PC-3 (cell line): ENCODE measurements around the gene SHLD1. TPM values are rescaled to one million over a fixed set of nuclear protein-coding genes. Genes with fewer than 3 reads are reported as not detected.

Experiments used
- ATAC-seq: fragments of 200-7000 bp; cut with Tn5 transposase; 2 replicates; pipeline ENCODE4 v1.9.1; 2020; ENCODE audit warnings: mild to moderate bottlenecking, moderate library complexity
- BruUV-seq: library from RNA; stranded (reverse); fragments of 400-500 nt; replicated peaks from 2 replicates; lab custom pipeline; 2021; lab: Mats Ljungman, UMichigan
- CTCF ChIA-PET: fragments of 300-600 bp; sonication (Branson Sonifier 250); formaldehyde crosslinking; loops from one replicate; lab custom pipeline; 2022; ENCODE audit warnings: antibody characterized with exemption; lab: Charles Lee
- POLR2A ChIA-PET: fragments of 300-600 bp; sonication (Branson Sonifier 250); formaldehyde crosslinking; loops from one replicate; lab custom pipeline; 2022; ENCODE audit warnings: antibody characterized with exemption; ENCODE audit not compliant: unreplicated experiment; lab: Charles Lee
- DNase-seq: peaks from one replicate; pipeline ENCODE4 v3.0.0-alpha.2; 2015
- H2AFZ ChIP-seq: fragments of 300-600 bp; sonication (generic); 2 replicates; pipeline ENCODE4 v1.6.0; 2016; ENCODE audit warnings: antibody characterized with exemption, low read length
- H3F3A ChIP-seq: fragments of 300-600 bp; sonication (generic); one replicate; pipeline ENCODE4 v1.6.0; 2017; ENCODE audit warnings: antibody characterized with exemption, low read length, control low read depth, mild to moderate bottlenecking; ENCODE audit not compliant: unreplicated experiment
- H3K27ac ChIP-seq: fragments of 300-600 bp; sonication (generic); 2 replicates; pipeline ENCODE4 v1.5.1; 2016; ENCODE audit warnings: mild to moderate bottlenecking, low read length
- H3K27me3 ChIP-seq: fragments of 300-600 bp; sonication (generic); 2 replicates; pipeline ENCODE4 v1.6.1; 2016; ENCODE audit warnings: low read length, mixed read lengths
- H3K36me3 ChIP-seq: fragments of 300-600 bp; sonication (generic); 2 replicates; pipeline ENCODE4 v1.6.1; 2016; ENCODE audit warnings: low read depth, mixed run types, low read length, mixed read lengths
- H3K4me1 ChIP-seq: fragments of 300-600 bp; sonication (generic); 2 replicates; pipeline ENCODE4 v1.5.1; 2016; ENCODE audit warnings: low read length; ENCODE audit not compliant: insufficient read depth
- H3K4me2 ChIP-seq: fragments of 300-600 bp; sonication (generic); 2 replicates; pipeline ENCODE4 v1.6.0; 2016; ENCODE audit warnings: low read length
- H3K4me3 ChIP-seq: fragments of 300-600 bp; sonication (generic); 2 replicates; pipeline ENCODE4 v1.5.1; 2016; ENCODE audit warnings: mild to moderate bottlenecking, low read length, mixed read lengths
- H3K79me2 ChIP-seq: fragments of 300-600 bp; sonication (generic); 2 replicates; pipeline ENCODE4 v1.6.1; 2017; ENCODE audit warnings: low read length, mixed read lengths
- H3K9ac ChIP-seq: fragments of 300-600 bp; sonication (generic); 2 replicates; pipeline ENCODE4 v1.6.0; 2016; ENCODE audit warnings: mild to moderate bottlenecking, low read length
- H3K9me2 ChIP-seq: fragments of 300-600 bp; sonication (generic); replicated peaks from 2 replicates; pipeline ENCODE4 v1.6.1; 2016; ENCODE audit warnings: mixed run types, low read length, mixed read lengths
- H3K9me3 ChIP-seq: fragments of 300-600 bp; sonication (generic); 2 replicates; pipeline ENCODE4 v1.6.1; 2016; ENCODE audit warnings: low read length, mixed read lengths
- H4K20me1 ChIP-seq: fragments of 300-600 bp; sonication (generic); 2 replicates; pipeline ENCODE4 v1.6.1; 2016; ENCODE audit warnings: low read length, mixed read lengths
- EZH2 ChIP-seq: fragments of 300-600 bp; sonication (generic); IDR thresholded peaks from one replicate; pipeline ENCODE4 v1.6.1; 2017; ENCODE audit warnings: antibody characterized with exemption, mild to moderate bottlenecking, low read length; ENCODE audit not compliant: unreplicated experiment
- EZH2phosphoT487 ChIP-seq: fragments of 300-600 bp; sonication (generic); IDR thresholded peaks from 2 replicates; pipeline ENCODE4 v1.6.1; 2018; ENCODE audit warnings: mild to moderate bottlenecking, antibody characterized with exemption, low read length, borderline replicate concordance
- intact Hi-C: fragments of 100-400 bp; cut with micrococcal nuclease; formaldehyde crosslinking; loops from 2 replicates; pipeline ENCODE4 v1.9.0; 2023
- total RNA-seq: library from RNA; depleted of rRNA; stranded (reverse); fragments of >200 nt; gene quantifications from 2 replicates; pipeline ENCODE4 v1.2.3, GENCODE V29; 2014
- TF ChIP-seq, protein P1 (sequence below): fragments of 300-600 bp; sonication (generic); conservative IDR thresholded peaks from 2 replicates; pipeline ENCODE4 v1.5.1; 2017; ENCODE audit warnings: antibody characterized with exemption, low read depth, mild to moderate bottlenecking, low read length

The SHLD1 gene
- total RNA-seq, 1 experiment from 2014 or later: 3.4 TPM

DNA sequence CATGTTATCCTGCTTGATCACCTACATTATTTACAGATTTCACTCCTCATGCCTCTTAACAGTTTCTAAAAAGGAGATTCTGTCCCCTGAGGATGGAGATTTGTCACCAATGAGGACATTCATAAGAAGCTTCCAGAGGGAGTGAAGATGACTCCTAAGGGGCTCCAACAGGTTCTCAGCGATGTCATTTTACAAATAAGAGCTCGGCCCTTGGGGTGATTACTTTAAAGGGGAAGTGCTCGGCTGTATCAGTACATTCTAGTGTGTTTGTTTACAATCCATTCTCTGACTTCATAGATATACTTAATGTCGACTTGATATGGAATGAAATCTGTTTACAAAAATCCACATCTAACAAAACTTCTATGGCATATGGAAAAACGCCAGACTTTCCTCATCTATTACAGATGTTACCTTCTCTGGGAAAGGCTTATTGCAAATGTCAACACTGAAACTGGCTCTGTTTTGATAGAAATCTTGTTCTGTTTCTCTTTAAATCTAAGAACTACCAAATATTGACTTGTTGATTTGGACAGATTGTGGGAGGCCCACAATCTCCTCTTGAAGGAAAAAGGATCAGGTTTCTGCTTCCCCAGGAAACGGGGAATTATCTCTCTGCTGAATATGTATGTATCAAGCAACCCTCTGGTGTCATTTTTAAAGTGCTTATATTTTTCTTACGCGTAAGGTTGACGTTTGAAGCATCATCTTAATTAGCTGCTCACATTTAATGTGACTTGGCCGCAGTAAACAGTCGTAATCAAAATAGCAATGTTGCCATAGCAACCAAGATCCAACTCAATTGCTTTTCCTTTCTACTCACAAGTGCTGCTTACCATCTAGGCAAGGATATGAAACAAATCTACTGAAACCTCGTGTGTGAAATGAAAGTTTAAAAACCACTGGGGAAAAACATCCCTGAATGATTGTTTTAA is 95.7 kb downstream of the SHLD1 start:
- Histone ChIP-seq H3K27me3 (no peaks in the 10 kb centered on the region), H3K4me1 (peaks cover 25% of the 10 kb centered on the region), H3K79me2 (no peaks in the 10 kb centered on the region), H3K27ac (no peak overlapping the region), H3K4me2 (no peak overlapping the region), H2AFZ (no peak overlapping the region), H3K4me3 (no peak overlapping the region), H4K20me1 (0 out of 2 replicates have a peak, but pooled peaks cover 3% of the 10 kb centered on the region), H3K9ac (no peak overlapping the region), H3K9me3 (no peaks in the 10 kb centered on the region), H3K36me3 (no peaks in the 10 kb centered on the region), H3K9me2 (no peaks in the 10 kb centered on the region), H3F3A (no peaks in the 10 kb centered on the region)
- ATAC-seq (no peak), DNase-seq (no peak)
- intact Hi-C loops: no loop called here
- ChIA-PET POLR2A (no interaction called here), CTCF (no interaction called here)
- no TSS peak for BruUV-seq
- no peak for TF ChIP-seq EZH2phosphoT487
- no peak for TF ChIP-seq EZH2
- TF ChIP-seq, protein P1, sequence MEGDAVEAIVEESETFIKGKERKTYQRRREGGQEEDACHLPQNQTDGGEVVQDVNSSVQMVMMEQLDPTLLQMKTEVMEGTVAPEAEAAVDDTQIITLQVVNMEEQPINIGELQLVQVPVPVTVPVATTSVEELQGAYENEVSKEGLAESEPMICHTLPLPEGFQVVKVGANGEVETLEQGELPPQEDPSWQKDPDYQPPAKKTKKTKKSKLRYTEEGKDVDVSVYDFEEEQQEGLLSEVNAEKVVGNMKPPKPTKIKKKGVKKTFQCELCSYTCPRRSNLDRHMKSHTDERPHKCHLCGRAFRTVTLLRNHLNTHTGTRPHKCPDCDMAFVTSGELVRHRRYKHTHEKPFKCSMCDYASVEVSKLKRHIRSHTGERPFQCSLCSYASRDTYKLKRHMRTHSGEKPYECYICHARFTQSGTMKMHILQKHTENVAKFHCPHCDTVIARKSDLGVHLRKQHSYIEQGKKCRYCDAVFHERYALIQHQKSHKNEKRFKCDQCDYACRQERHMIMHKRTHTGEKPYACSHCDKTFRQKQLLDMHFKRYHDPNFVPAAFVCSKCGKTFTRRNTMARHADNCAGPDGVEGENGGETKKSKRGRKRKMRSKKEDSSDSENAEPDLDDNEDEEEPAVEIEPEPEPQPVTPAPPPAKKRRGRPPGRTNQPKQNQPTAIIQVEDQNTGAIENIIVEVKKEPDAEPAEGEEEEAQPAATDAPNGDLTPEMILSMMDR: no peak

DNA sequence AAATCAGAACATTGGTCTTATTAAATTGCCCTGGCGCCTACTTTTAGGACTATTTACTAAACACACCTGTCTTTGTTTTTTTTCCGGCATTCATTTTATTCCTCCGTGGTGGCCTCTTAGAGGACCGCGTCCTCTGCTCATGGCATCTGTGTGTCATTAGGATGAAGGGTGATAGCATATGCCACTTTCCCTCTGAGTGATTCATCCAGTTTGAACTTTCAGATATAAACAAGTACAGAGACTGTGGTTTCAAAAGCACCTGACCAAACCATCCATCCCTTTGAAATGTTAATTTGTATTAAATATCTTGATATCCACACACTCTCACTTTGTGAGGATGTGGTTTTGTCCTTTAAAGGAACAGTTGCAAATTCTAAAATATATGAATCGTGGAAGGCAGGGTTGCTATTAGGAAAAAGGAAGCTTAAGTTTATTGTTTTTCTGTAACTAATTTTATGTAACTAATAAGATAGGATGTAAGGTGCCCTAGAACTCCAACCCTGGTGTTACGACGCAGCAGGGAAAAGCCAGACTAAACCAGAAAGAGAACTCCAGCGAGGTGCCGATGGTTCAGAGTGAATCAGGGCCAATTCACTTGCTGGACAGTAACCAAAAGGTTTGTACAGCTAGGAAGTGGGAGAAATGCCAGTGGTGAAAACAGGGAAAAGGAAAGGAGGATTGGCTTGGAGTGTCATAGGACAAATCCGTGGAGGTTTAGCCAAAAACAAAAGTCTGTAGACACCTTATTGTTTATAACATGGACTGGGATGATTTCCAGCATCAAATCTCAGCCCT is 98.7 kb downstream of the SHLD1 start:
- CTCF ChIA-PET: no interaction called here
- Histone ChIP-seq H3K4me2 (peak overlapping the region; percentile 81), H3K27me3 (no peaks in the 10 kb centered on the region), H3K79me2 (no peaks in the 10 kb centered on the region), H3K4me1 (peaks cover 18% of the 10 kb centered on the region), H3K27ac (peak overlapping the region; percentile 20; the same call in 1 of the 2 replicates), H4K20me1 (0 out of 2 replicates have a peak, but pooled peaks cover 3% of the 10 kb centered on the region), H2AFZ (peak overlapping the region; percentile 44), H3K9me2 (no peaks in the 10 kb centered on the region), H3K9ac (no peak overlapping the region), H3F3A (no peaks in the 10 kb centered on the region), H3K9me3 (no peaks in the 10 kb centered on the region), H3K4me3 (peak overlapping the region; percentile 47), H3K36me3 (no peaks in the 10 kb centered on the region)
- DNase-seq: peak; percentile 84
- ATAC-seq: peak; percentile 72
- no TSS peak for BruUV-seq
- POLR2A ChIA-PET: no interaction called here
- intact Hi-C loops: no loop called here
- TF ChIP-seq, protein P1: no peak
- TF ChIP-seq EZH2 (no peak), EZH2phosphoT487 (no peak)
